IMR-90 (cell line): ENCODE data around the gene INTS2. TPM values are rescaled to one million over a fixed set of nuclear protein-coding genes. Genes with fewer than 3 reads are reported as not detected.

Experiments used
- ATAC-seq: fragments of 200-7000 bp; cut with Tn5 transposase; 2 replicates; pipeline ENCODE4 v1.9.1; 2020; ENCODE audit warnings: low read depth, mild to moderate bottlenecking, moderate library complexity
- BruUV-seq: library from RNA; stranded (reverse); fragments of 400-500 nt; replicated peaks from 2 replicates; lab custom pipeline; 2021; lab: Mats Ljungman, UMichigan
- CTCF ChIA-PET: fragments of 300-600 bp; formaldehyde crosslinking; extraction: SDS; loops from one replicate; lab custom pipeline; 2021; ENCODE audit warnings: antibody characterized with exemption; lab: Yijun Ruan, JAX
- POLR2A ChIA-PET: fragments of 300-600 bp; sonication (Branson Sonifier 250); formaldehyde crosslinking; loops from one replicate; lab custom pipeline; 2022; ENCODE audit warnings: antibody characterized with exemption; ENCODE audit not compliant: unreplicated experiment; lab: Charles Lee
- DNase-seq: peaks from one replicate; pipeline ENCODE4 v3.0.0; 2013
- H2AFZ ChIP-seq: replicated peaks from 2 replicates; pipeline ENCODE3; 2013; ENCODE audit warnings: low read length, mild to moderate bottlenecking; ENCODE audit not compliant: poor library complexity
- H2AK5ac ChIP-seq: 2 replicates; pipeline ENCODE4 v1.6.1; 2013; ENCODE audit warnings: low read depth, low read length, inconsistent platforms
- H2AK9ac ChIP-seq: replicated peaks from 2 replicates; pipeline ENCODE3; 2013; ENCODE audit warnings: mild to moderate bottlenecking, low read depth, low read length, moderate library complexity; ENCODE audit not compliant: poor library complexity
- H2BK120ac ChIP-seq: 2 replicates; pipeline ENCODE4 v1.6.1; 2013; ENCODE audit warnings: low read depth, low read length, inconsistent platforms
- H2BK15ac ChIP-seq: 3 replicates; pipeline ENCODE4 v1.6.1; 2013; ENCODE audit warnings: low read depth, low read length, inconsistent platforms
- H2BK20ac ChIP-seq: 2 replicates; pipeline ENCODE4 v1.6.1; 2013; ENCODE audit warnings: low read depth, mild to moderate bottlenecking, inconsistent platforms, low read length, moderate library complexity
- H2BK5ac ChIP-seq: 2 replicates; pipeline ENCODE4 v1.6.1; 2013; ENCODE audit warnings: mild to moderate bottlenecking, low read depth, low read length, inconsistent platforms; ENCODE audit not compliant: poor library complexity, severe bottlenecking
- H3K14ac ChIP-seq: replicated peaks from 2 replicates; pipeline ENCODE4 v1.6.1; 2013; ENCODE audit warnings: low read depth, low read length, inconsistent platforms
- H3K18ac ChIP-seq: 2 replicates; pipeline ENCODE4 v1.6.1; 2013; ENCODE audit warnings: low read depth, low read length, control low read depth
- H3K23ac ChIP-seq: 2 replicates; pipeline ENCODE4 v1.6.1; 2013; ENCODE audit warnings: low read depth, low read length, inconsistent platforms
- H3K27ac ChIP-seq: 2 replicates; pipeline ENCODE4 v1.5.1; 2013; ENCODE audit warnings: mild to moderate bottlenecking, control low read depth, low read length; ENCODE audit not compliant: insufficient read depth
- H3K27me3 ChIP-seq: 2 replicates; pipeline ENCODE4 v1.6.1; 2013; ENCODE audit warnings: low read length; ENCODE audit not compliant: control insufficient read depth, insufficient read depth
- H3K36me3 ChIP-seq: 2 replicates; pipeline ENCODE4 v1.6.1; 2013; ENCODE audit warnings: low read length, mixed read lengths; ENCODE audit not compliant: control insufficient read depth, insufficient read depth
- H3K4ac ChIP-seq: 2 replicates; pipeline ENCODE4 v1.6.1; 2013; ENCODE audit warnings: low read depth, low read length, inconsistent platforms
- H3K4me1 ChIP-seq: 2 replicates; pipeline ENCODE4 v1.6.1; 2013; ENCODE audit warnings: low read length, mixed read lengths; ENCODE audit not compliant: control insufficient read depth, insufficient read depth
- H3K4me2 ChIP-seq: 2 replicates; pipeline ENCODE4 v1.6.1; 2013; ENCODE audit warnings: low read depth, mild to moderate bottlenecking, control low read depth, low read length, moderate library complexity
- H3K4me3 ChIP-seq: 2 replicates; pipeline ENCODE4 v1.5.1; 2013; ENCODE audit warnings: low read depth, mild to moderate bottlenecking, control low read depth, low read length, moderate library complexity; ENCODE audit not compliant: insufficient read depth
- H3K56ac ChIP-seq: 2 replicates; pipeline ENCODE4 v1.6.1; 2013; ENCODE audit warnings: low read length, inconsistent platforms; ENCODE audit not compliant: insufficient read depth; ENCODE audit errors: extremely low read depth
- H3K79me1 ChIP-seq, 2 experiments: 2 replicates each; pipeline ENCODE4 v1.6.1; 2013; ENCODE audit warnings: low read length in 2 of 2, inconsistent platforms in 1 of 2, low read depth in 1 of 2
- H3K9ac ChIP-seq: 2 replicates; pipeline ENCODE4 v1.6.1; 2013; ENCODE audit warnings: low read depth, low read length, control low read depth
- H3K9me1 ChIP-seq: 2 replicates; pipeline ENCODE4 v1.6.1; 2013; ENCODE audit warnings: low read length, inconsistent platforms; ENCODE audit not compliant: insufficient read depth
- H3K9me3 ChIP-seq: 2 replicates; pipeline ENCODE4 v1.6.1; 2013; ENCODE audit warnings: low read length; ENCODE audit not compliant: control insufficient read depth, insufficient read depth
- H4K20me1 ChIP-seq: 2 replicates; pipeline ENCODE4 v1.6.1; 2013; ENCODE audit warnings: low read length, inconsistent platforms; ENCODE audit not compliant: insufficient read depth
- H4K5ac ChIP-seq: 2 replicates; pipeline ENCODE4 v1.6.1; 2013; ENCODE audit warnings: mild to moderate bottlenecking, low read depth, low read length, control low read depth
- H4K8ac ChIP-seq, 2 experiments: 2 replicates each; pipeline ENCODE4 v1.6.1; 2013; ENCODE audit warnings: low read depth in 2 of 2, low read length in 2 of 2, control low read depth in 1 of 2, inconsistent platforms in 1 of 2
- H4K91ac ChIP-seq: 2 replicates; pipeline ENCODE4 v1.6.1; 2013; ENCODE audit warnings: low read depth, low read length, inconsistent platforms; ENCODE audit not compliant: insufficient read depth
- BHLHE40 ChIP-seq: fragments of 150-350 bp; IDR thresholded peaks from 2 replicates; pipeline ENCODE4 v1.6.1; 2016; ENCODE audit warnings: mild to moderate bottlenecking, low read depth, low read length
- CEBPB ChIP-seq: IDR thresholded peaks from 2 replicates; pipeline ENCODE4 v1.6.1; 2012; ENCODE audit warnings: low read depth, low read length, improper control_type of control experiment
- CHD1 ChIP-seq: IDR thresholded peaks from 2 replicates; pipeline ENCODE4 v1.6.1; 2012; ENCODE audit warnings: low read depth, low read length, improper control_type of control experiment
- CTCF ChIP-seq: conservative IDR thresholded peaks from 2 replicates; pipeline ENCODE4 v1.5.1; 2012; ENCODE audit warnings: mild to moderate bottlenecking, low read depth, low read length, improper control_type of control experiment
- ELK1 ChIP-seq: fragments of 150-350 bp; IDR thresholded peaks from 2 replicates; pipeline ENCODE4 v1.6.1; 2016; ENCODE audit warnings: low read depth, mild to moderate bottlenecking, low read length, moderate library complexity, borderline replicate concordance
- FOS ChIP-seq: fragments of 150-350 bp; IDR thresholded peaks from 2 replicates; pipeline ENCODE4 v1.6.1; 2016; ENCODE audit warnings: low read depth, low read length
- MAZ ChIP-seq: IDR thresholded peaks from 2 replicates; pipeline ENCODE4 v1.6.1; 2012; ENCODE audit warnings: low read depth, mild to moderate bottlenecking, low read length, improper control_type of control experiment, moderate library complexity, borderline replicate concordance
- RAD21 ChIP-seq: IDR thresholded peaks from 2 replicates; pipeline ENCODE4 v1.6.1; 2012; ENCODE audit warnings: low read length, improper control_type of control experiment
- RCOR1 ChIP-seq: IDR thresholded peaks from 2 replicates; pipeline ENCODE4 v1.6.1; 2012; ENCODE audit warnings: mild to moderate bottlenecking, low read length, improper control_type of control experiment; ENCODE audit not compliant: insufficient replicate concordance
- RFX5 ChIP-seq: IDR thresholded peaks from 2 replicates; pipeline ENCODE4 v1.8.0; 2012; ENCODE audit warnings: low read depth, mild to moderate bottlenecking, low read length, moderate library complexity
- SMC3 ChIP-seq: fragments of 150-350 bp; IDR thresholded peaks from 2 replicates; pipeline ENCODE4 v1.6.1; 2016; ENCODE audit warnings: low read depth, mild to moderate bottlenecking, antibody characterized with exemption, low read length, moderate library complexity
- USF2 ChIP-seq: fragments of 150-350 bp; IDR thresholded peaks from 2 replicates; pipeline ENCODE4 v1.6.1; 2017; ENCODE audit warnings: mild to moderate bottlenecking, antibody characterized with exemption, low read length, low read depth
- WGBS, 2 experiments: methylation state at CpG; one replicate each; pipeline versions ENCODE4 v1.1.5 to v1.1.7; 2013; ENCODE audit warnings: missing lambda C conversion rate in 2 of 2; ENCODE audit not compliant: insufficient read length in 1 of 2; ENCODE audit errors: extremely low coverage in 2 of 2; 5-methylcytosine and 5-hydroxymethylcytosine counted together
- dilution Hi-C: fragments of 300-500 bp; cut with HindIII; formaldehyde crosslinking; loops from one replicate; pipeline ENCODE4 v1.14.3; 2018; ENCODE audit warnings: low sequenced_read_pairs; ENCODE audit not compliant: unreplicated experiment
- in situ Hi-C: fragments of 300-500 bp; cut with MboI; formaldehyde crosslinking; loops from 3 replicates; pipeline ENCODE4 v1.14.3; 2019; ENCODE audit warnings: low sequenced_read_pairs, inconsistent platforms, mixed read lengths
- intact Hi-C: fragments of 100-400 bp; cut with micrococcal nuclease; formaldehyde crosslinking; loops from 2 replicates; pipeline ENCODE4 v1.10.0; 2022
- polyA plus RNA-seq, 3 experiments: library from polyadenylated mRNA; depleted of rRNA; stranded (reverse); fragments of >200 nt; gene quantifications; 2 replicates each; pipeline ENCODE4 v1.2.3, GENCODE V29; 2012; ENCODE audit warnings: low replicate concordance in 1 of 3
- total RNA-seq: library from RNA; depleted of rRNA; stranded (reverse); fragments of >200 nt; gene quantifications from 2 replicates; pipeline ENCODE4 v1.2.3, GENCODE V29; 2012

Gene INTS2
- total and polyA plus RNA-seq, 2 of the 4 experiments (the other 2 are of a cell fraction): 4.0 to 17.4 TPM

- H3K27ac ChIP-seq: no peak overlapping the region
- no peaks in the 10 kb centered on the region; a peak in 1 of 4 replicates for H3K79me1 ChIP-seq
- no peak overlapping the region for H3K4ac ChIP-seq
- dilution Hi-C loops (no loop called here), in situ Hi-C loops (no loop called here), intact Hi-C loops (no loop called here)
- no peaks in the 10 kb centered on the region for H3K27me3 ChIP-seq
- BruUV-seq: no TSS peak
- no peak overlapping the region for H2AK5ac ChIP-seq
- H3K9ac ChIP-seq: no peak overlapping the region
- H3K9me3 ChIP-seq: no peaks in the 10 kb centered on the region
- H4K5ac ChIP-seq: no peak overlapping the region
- no peak overlapping the region for H3K23ac ChIP-seq
- H2AFZ ChIP-seq: no peak overlapping the region
- H3K4me2 ChIP-seq: no peak overlapping the region
- H2BK5ac ChIP-seq: no peak overlapping the region
- no peak for DNase-seq
- H2BK120ac ChIP-seq: no peak overlapping the region
- no peaks in the 10 kb centered on the region for H4K20me1 ChIP-seq
- H2AK9ac ChIP-seq: no peak overlapping the region
- no peaks in the 10 kb centered on the region for H3K4me1 ChIP-seq
- no peak overlapping the region for H3K18ac ChIP-seq
- no peak for ATAC-seq
- no peak overlapping the region for H4K91ac ChIP-seq
- WGBS, 2 experiments: no CpG with 5 or more reads among the region's 3 CpGs
- no peak overlapping the region for H3K14ac ChIP-seq
- TF ChIP-seq FOS: no peak
- no peak for TF ChIP-seq RFX5
- no peak for TF ChIP-seq BHLHE40
- no peak for TF ChIP-seq CEBPB
- TF ChIP-seq SMC3: no peak
- no peak for TF ChIP-seq RAD21
- TF ChIP-seq MAZ: no peak
- no peak for TF ChIP-seq ELK1
- no peak for TF ChIP-seq CTCF
- no peak for TF ChIP-seq CHD1
- no peak for TF ChIP-seq USF2
- TF ChIP-seq RCOR1: no peak
- peaks cover 4% of the 10 kb centered on the region; the same call in 1 of the 2 replicates for H3K36me3 ChIP-seq
- no peaks in the 10 kb centered on the region for H3K9me1 ChIP-seq
- H2BK20ac ChIP-seq: no peak overlapping the region
- no peak overlapping the region for H2BK15ac ChIP-seq
- no peak overlapping the region for H3K4me3 ChIP-seq
- no peak overlapping the region for H3K56ac ChIP-seq
- ChIA-PET POLR2A (no interaction called here), CTCF (no interaction called here)
- H4K8ac ChIP-seq: no peak overlapping the region
These were observed 55.7 kb downstream of the INTS2 start for GRCh38 chr17:61872099-61872498.
